CD4-positive, alpha-beta T cell treated with Interleukin-21 for 1 hour (primary cell): ENCODE results near the gene RIPOR2.
"Not testable (repeated sequence)": the region's sequence is repeated elsewhere in the genome, so short reads cannot be mapped to it uniquely, and the experiment has no call there.

Source experiments
- DNase-seq: peaks from one replicate; pipeline ENCODE4 v3.0.0-alpha.2; 2020

The RIPOR2 gene

DNA sequence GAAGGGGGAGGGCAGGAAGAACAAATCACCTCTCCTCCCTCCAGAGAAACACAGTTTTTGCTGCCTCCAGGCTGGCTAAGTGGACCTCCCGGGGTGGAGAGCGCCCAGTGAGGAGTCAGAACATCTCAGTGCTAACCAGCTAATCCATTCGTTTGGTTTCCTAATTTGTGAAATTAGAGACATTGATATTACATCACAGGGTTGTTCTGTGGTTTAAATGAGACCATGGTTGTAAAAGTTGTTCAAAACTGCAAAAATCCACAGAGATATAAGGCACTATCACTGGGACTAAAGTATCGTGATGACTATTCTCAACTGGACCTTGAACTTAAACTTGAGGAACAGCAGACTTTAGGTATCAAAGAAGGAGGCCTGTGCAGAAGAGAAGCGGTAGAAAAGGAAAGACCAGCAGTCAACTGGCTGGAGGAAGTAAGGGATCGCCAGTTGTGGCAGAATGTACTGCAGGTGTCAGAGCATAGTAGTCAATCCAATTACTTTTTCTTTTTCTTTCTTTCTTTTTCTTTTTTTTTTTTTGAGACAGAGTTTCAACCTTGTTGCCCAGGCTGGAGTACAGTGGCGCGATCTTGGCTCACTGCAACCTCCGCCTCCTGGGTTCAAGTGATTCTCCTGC is 33.9 kb downstream of the RIPOR2 start:
- DNase-seq = no peak

DNA sequence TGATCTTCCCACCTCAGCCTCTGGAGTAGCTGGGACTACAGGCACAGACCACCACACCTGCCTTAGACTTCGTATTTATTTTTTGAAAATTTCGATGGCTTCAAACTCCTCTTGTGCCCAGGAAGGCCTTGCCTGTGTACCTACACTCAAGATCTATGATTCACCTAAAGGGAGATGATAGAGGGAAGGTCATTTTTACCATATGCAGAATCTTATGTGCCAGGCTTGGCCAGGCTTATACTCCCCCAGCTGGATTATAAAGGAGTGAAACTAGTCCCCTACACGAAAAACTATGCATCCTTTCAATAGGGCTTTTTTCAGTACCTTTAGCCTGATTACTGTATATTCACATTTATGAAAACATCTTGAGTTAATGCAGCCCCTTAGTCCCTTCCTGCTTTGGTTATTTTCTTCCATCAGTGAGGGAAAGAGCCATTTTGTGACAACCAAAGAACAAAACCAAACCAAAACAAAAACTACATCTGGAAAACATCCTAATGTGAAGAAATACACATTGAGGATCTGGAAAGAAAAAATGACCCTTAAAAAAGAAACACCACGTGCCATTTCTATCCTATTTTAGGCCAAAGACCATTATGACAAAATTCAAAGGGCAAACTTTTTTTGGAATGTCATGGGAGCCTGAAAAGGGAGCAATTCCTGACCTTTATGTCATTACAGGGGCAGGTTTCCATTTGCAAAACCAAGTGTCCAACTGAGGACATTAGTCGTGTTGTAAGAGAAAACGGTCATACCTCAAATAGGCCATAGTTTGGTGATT is 34.7 kb downstream of the RIPOR2 start:
- no peak for DNase-seq

DNA sequence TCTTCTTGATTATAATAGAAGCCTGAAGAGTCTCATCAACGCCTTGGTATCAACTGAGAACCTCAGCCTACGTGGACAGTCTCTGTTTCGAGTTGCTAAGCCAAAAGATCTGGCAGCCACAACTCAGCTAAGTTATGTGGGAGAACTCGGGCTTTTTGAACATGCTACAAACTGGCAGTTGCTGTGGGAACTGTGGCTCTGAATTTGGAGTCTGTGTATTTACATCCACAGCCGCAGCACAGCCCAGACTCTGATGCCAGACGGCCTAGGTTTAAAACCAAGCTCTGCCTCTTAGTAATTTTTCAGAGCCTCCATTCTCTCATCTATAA is 35.8 kb downstream of the RIPOR2 start:
- DNase-seq = no peak

DNA sequence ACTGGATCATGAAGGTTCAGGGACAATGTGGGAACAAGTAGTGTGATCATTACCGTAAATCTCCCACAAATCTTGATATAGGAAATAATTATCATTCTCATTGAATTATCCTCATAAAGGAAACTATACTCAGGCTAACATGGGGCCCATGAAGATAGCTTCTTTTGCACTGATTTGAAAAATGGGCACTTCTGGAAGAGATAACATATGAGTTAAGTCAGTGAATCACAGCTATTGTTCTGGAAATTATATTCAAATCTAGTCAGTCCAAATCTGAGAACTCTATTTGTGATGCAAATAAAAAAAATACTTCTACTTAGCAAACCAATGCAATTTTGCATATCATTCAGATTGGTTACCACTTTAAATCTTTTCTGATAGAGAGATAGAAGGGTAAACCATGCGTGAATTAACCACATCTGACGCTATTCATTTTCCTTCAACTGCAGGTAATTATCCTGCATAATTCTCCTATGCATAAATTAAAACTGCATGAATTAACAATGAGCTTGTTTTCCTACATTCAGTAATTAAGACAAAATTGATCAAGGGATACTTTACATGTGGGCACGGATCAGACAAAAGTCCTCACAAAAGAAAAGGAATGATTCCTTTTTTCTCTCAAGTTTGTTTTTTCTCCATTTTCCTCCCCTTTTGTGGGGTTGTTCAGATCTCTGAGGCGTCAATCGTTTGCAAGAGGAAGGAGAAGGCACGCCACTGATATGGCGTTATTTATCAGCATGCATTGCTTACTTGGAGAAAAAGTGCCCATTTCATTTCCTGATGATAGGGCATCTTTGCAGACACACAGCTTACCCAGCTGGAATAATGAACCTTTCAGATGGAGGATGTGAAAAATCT is 36.4 kb downstream of the RIPOR2 start:
- DNase-seq = no peak

DNA sequence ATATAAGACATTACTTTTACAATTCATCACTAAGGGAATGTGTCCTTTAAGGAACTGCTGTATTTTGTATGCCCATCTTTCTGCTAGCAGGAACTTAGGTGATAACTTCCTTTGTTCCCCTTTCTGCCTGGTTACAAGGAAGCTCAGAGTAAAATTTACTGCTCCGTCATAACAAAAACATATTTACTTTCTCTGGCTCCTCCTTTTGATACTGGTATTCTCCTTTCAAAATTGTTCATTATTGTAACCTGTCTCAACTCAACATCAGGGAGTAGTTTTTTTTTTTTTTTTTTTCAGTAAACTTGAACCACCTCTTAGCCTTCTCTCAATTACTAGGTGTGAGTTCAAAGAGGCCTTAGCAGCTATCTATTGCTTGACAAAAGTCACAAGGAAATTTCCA is 37.1 kb downstream of the RIPOR2 start:
- no peak for DNase-seq

DNA sequence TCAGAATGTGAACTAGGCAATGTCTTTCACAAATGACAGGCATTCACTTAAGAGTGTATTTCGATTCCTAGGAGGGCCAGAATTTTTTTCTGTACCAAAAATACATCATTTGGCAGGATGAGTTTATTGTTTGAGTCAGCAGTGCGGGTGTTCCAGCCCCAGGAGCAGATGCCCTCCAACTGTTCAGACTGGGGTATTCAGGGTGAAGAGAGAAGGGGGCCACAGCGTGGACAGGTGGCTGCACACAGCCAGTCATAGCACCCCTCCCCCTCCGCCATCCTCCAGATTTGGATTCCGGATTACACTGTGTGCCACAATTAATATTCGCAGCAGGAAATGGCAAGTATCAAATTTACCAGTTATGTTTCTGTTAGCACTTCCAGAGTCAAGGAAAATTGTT is 38.6 kb downstream of the RIPOR2 start:
- no peak for DNase-seq

DNA sequence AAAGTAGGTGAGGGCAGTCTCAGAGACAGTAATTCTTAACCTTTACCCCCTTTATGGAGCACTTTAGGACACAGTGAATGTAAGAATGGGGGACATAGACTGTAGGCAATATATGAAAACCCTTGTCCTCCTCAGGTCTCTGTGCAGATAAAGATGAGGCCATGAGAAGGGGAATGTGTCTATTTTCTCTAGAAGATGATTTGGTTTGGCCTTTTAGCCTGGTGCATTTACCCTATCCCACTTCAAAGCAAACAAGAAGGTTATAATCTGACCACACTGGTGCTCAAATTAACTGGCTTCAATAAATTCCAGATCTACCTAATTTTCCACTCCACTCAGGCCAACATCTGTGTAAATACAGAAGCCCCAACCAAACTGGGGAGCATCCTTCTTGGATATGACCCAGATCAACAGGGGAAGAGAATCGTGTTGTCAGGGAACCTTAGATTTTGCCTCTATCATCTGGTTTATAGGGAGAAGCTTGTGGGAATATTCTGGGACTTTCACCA is 42.4 kb downstream of the RIPOR2 start:
- no peak for DNase-seq

DNA sequence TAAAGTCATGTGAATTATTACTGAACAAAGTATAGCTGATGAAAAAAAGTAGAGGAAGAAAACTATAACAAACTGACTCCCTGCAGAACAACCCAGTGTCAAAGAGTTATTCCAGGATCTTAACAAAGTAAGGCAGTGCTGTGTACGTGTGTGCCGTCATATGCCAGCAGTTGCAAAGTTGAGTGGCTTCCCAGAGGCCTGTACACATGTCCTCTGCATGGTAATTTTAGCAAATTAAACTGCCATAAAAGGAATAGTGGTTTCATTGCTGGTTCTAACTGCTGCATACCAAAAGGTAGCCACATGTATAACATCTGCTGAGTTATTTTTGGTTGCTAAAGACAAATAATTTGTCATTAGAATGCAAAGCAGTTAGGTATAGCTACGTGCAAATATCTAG is 44.8 kb downstream of the RIPOR2 start:
- no peak for DNase-seq

DNA sequence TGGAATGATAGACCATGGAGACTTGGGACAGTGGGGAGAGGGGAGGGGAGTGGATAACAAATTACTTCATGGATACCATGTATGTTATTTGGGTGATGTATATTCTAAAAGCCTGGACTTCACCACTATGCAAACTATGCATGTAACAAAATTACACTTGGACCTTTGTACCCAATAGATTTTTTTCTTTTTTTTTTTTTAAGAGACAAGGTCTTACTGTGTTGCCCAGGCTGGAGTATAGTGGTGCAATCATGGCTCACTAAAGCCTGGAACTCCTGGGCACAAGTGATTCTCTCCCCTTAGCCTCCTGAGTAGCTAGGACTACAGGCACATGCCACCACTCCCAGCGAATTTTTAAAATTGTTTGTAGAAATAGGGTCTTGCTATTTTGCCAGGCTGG is 45.3 kb downstream of the RIPOR2 start:
- DNase-seq = no peak

DNA sequence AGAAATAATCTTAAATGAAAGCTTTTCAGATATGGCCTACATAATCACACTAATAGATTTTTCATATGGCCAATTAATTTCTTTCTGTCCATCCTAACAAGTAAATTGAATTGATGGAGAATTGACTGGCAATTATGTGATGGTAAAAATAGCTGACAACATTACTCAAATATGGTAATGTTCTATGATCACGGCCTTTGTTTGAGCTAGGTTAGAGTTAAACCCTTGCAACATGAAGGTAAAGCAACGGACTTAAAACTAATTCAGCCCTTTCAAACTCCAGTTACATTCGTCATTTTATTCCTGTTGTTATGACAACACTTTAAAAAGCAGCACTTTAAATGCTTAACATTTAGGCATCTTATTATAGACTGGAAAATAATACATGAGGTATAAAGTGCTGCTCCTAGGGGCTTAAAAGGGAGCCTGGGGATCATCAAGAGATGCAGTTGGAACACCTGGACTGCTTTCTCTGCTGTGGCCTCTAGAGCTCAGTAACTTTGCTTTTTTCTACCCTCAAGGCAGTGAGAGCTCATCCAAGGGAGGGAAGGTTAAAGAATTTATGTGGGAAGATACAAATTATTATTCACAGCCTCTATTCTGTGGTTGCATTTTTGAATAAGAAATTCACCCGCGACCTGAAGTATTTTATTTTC is 46.9 kb downstream of the RIPOR2 start:
- DNase-seq = no peak

DNA sequence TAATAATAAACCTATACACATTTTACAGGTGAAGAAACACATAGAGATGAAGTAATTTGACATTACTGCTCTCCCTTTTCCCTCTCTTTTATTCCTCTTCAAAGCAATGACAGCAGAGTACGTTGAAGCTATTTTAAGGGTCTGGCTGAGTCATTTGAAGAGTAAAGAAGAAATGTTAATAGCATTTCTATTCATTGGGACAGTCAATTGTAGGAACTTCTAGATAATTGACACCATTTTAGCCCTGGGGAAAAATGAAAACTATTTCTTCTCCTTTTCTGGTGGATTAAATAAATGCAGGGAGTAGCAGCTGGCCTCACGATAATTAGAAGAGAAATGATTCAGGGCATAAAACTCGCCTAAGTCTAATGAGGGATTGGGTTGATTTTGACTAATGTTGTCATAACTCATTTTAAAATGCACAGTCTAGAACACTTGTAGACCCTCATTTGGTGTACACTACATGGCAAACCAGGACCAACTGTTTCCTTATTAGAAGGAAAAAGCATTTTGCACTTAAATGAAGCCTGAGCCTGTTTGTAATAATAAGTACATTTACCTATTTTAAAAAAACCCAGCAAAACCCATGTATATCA is 48.1 kb downstream of the RIPOR2 start:
- no peak for DNase-seq

DNA sequence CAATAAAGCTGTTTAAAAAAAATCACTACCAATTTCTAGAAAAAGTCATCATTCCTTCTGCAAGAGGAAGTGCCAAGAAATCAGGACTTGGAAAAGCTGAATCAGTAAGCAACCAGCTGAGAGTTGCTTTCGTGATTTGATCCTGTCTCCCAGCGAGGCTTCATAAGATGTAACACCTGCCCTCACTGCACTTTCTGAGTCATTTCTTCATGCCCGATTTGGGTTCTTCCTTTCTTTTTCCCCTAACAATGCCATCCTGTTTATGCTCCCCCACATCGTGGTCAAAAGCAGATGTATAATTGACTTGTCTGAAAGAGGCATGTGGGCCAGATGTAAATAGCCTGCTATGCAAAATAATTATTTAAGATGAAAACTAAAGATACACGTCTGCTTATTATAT is 52.1 kb downstream of the RIPOR2 start:
- no peak for DNase-seq

DNA sequence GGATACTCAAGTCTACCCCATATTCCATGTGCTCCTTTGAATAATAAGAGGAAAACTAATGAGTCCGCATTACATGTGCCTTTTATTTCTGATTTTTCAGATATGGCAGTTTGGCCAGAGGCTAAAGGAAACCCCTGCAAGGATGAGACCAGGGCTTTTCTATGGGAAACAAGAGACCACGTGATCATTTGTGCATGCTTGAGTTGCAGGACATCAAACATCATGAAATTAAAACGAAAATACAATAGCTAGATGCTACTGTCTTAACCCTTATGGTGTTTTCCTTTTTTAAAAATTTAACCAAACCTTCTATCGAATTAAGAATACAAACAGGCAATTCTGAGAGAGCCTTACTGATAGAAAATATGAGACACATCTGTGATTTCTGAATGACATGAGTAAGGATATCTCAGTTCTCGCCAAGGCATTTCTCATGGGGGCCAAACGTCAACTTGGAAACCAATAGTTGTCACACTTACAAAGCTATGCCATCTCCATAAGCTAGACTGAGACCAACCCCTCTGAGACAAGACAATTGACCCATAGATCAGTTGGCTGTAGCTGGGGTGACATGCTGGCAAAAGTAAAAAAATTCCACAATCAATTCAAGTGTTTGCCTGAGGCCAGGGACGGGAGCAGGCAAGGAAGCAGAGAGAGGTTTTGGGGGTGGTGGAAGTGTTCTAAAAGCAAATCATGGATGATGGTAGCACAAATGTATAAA is 52.8 kb downstream of the RIPOR2 start:
- no peak for DNase-seq

DNA sequence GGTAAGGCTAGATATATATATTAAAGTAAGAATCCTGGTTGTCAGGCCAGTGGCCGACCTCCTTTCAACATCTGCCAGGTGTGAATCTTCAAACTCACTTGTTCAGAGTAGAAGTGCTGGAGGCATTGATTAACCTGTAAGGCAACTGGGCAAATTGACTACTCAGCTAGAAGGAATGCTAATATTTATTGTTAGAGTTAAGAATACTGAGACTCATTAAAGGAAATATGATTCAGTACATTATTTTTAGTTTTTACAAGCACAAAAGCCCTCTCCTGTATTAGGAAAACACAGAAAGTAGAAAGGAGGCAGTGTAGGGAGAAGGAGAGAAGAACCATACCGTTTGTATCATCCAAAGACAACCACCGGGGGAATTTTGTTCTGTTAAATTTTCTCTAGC is 53.5 kb downstream of the RIPOR2 start:
- DNase-seq = no peak

DNA sequence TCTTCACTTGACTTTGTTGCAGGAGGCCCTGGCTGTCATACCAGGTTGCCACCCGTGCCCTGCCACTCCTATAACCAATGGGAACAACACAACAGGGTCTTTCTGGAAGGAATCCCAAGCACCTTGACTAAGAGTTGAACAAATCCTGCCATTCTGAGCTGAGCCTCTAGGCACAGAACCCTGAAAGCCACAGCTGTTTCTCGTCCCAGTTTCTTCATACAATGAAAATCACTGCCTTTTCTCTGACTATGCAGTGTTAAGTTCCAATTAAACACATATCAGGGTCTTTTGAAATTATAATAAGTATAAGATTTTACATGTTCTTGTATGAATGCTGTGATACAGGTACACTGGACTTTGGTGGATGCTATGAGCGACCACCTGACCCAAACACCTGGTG is 54.4 kb downstream of the RIPOR2 start:
- no peak for DNase-seq

DNA sequence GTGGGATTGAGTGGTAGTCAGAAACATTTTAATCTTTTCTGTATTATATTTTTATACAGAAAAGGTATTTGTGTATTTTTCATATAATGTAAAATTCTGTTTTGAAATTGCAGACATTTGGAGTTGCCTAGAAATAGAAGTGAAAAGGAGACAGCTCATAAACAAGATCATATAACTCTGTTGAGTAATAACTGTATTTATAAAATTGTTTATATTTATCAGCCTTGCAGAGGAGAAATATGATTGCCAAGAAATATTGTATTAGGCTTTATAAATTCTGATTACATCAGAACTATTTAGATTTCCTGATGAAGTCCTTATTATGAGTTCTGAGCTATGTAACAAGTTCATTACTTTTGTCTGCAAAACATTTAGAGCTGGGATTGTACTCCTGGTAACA is 55.3 kb downstream of the RIPOR2 start:
- DNase-seq = no peak

DNA sequence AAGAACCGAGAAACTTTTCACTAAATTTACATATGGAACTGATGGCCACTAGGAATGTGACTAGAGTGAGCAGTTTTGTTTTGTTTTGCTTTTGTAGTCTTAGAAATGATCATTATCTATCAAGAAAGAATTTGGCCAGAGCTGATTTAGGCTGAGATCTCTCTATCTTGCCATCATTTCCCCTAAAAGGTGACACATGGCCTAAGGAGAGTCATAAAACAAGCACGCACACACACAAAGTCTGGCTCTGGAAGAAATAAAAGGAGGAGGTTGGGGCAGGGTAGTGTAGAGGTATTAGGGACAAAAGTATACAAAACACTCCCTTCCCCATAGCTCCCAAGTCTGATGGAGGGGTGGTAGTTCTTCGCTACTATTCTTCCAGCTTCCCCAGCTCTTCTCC is 56.4 kb downstream of the RIPOR2 start:
- no peak for DNase-seq

DNA sequence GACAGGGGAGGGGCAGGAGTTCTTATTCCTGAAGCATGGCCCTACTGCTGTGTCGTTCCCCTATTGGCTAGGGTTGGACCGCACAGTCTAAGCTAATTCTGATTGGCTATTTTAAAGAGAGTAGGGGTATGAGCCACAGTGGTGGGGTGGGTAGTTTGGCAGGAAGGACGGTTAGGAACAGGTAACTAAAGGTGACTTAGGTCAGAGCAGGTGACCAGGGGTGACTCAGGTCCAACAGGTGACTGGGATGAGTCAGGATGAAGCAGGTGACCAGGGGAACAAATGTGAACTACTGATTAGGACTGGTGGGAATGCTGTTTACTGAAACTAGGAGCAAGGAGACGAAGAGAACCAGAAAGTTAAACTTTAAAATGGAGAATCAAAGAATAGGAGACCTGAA is 58.0 kb downstream of the RIPOR2 start:
- DNase-seq = not testable (repeated sequence)

DNA sequence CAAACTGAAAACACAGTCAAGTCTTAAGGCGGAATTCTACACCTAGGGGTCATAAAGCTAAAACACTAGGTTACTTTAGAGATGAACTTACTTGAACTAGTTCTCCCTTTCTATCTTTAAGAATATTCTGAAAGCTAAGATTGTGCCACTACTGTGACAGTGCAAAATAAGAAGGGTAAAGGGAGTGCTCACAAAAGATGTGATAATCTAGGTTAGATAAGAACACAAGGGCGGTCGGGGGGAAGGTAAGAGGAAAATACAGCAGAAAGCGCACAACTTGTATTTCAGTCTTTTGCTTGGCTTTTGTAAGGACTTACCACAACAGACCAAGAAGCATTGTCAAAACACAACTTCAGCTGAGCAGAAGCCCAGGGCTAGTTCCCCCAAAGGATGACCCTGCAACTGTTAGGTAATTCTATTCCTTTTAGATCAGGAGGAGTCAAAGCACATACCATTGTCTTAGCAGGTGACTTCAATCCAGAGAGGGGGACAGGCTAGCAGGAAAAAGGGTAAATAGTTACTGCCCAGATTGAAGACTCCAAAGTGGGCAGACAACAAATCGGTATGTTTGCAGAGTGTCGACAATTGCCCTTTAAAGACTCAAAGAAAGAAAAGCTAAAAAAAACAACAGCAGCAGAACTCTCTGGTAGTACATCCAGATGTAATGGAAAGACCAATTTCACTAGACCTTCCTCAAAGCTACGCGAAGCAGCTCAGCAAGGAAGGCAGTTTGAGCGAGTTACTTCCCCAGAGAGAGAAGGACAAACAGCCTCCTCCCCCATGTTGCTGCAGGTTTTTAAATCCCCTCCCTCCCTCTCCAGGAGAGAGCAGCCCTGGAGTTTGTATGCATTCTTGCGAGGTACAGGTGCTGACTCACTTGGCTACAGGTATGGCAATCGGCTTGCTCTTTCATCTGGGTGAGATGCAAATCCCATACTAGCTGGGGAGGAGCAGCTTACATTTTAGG is 59.0 kb downstream of the RIPOR2 start:
- DNase-seq = no peak

DNA sequence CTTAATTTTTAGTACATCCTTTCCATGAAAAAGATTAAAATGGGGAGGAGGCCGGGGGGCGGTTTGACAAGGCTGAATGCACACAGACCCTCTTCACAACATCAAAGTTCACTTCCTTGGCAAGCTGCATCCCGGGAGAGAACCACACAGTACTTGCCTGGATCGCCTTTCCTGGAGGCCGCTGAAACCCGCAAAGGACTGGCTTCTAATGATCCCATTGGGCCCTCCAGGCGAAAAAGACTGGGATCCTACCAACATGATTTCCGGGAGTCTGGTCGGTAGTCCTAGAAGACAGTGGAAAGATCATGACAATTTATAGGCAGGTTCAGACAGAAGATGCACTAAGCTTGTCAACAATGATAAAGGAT is 60.2 kb downstream of the RIPOR2 start:
- no peak for DNase-seq
